HepG2 (cell line): ENCODE results near the gene IQCH. TPM values are rescaled to one million over a fixed set of nuclear protein-coding genes. Genes with fewer than 3 reads are reported as not detected.

Experiments
- ATAC-seq: fragments of 200-7000 bp; cut with Tn5 transposase; 3 replicates; pipeline ENCODE4 v1.9.1; 2020; ENCODE audit warnings: mild to moderate bottlenecking, moderate library complexity
- BruUV-seq: library from RNA; stranded (reverse); fragments of 400-500 nt; replicated peaks from 2 replicates; lab custom pipeline; 2021; lab: Mats Ljungman, UMichigan
- CTCF ChIA-PET: fragments of 300-600 bp; formaldehyde crosslinking; extraction: SDS; loops from one replicate; lab custom pipeline; 2021; ENCODE audit warnings: low total read pairs, inconsistent platforms, low intra/inter-chr PET ratio; lab: Yijun Ruan, JAX
- POLR2A ChIA-PET: fragments of 350-600 bp; sonication (Branson Sonifier 250); formaldehyde crosslinking; loops from one replicate; lab custom pipeline; 2020; ENCODE audit warnings: antibody characterized with exemption, inconsistent platforms; lab: Yijun Ruan, JAX
- DNase-seq: peaks from one replicate; pipeline ENCODE4 v3.0.0-alpha.2; 2015; ENCODE audit warnings: low spot score
- FAIRE-seq: peaks from 3 replicates; lab custom pipeline; 2011; peaks lifted over from hg19 to GRCh38; lab: Jason Lieb, UNC
- H2AFZ ChIP-seq: one replicate; pipeline ENCODE4 v1.6.1; 2011; ENCODE audit warnings: low read length, inconsistent platforms
- H3K27ac ChIP-seq: fragments of 300-600 bp; 3 replicates; pipeline ENCODE4 v1.8.0; 2011; ENCODE audit warnings: mixed run types, mild to moderate bottlenecking, mixed read lengths, low read length, inconsistent platforms; ENCODE audit not compliant: insufficient read depth; ENCODE audit errors: extremely low read length
- H3K27me3 ChIP-seq, 2 experiments: fragments of 200-600 bp in 1 of 2; 2 replicates in 1 of 2; 3 replicates in 1 of 2; pipeline versions ENCODE4 v1.6.0 to v1.8.0; 2011; ENCODE audit warnings: low read length in 2 of 2, mild to moderate bottlenecking in 2 of 2, moderate library complexity in 2 of 2, inconsistent platforms in 1 of 2; ENCODE audit not compliant: insufficient read depth in 2 of 2, control insufficient read depth in 1 of 2
- H3K36me3 ChIP-seq, 2 experiments: fragments of 200-600 bp in 1 of 2; replicated peaks in 1 of 2; 2 replicates in 1 of 2; 3 replicates in 1 of 2; pipeline versions ENCODE4 v1.5.1 to v1.8.0; 2011; ENCODE audit warnings: low read length in 2 of 2, inconsistent platforms in 1 of 2; ENCODE audit not compliant: insufficient read depth in 2 of 2, control insufficient read depth in 1 of 2
- H3K4me1 ChIP-seq: 2 replicates; pipeline ENCODE4 v1.5.1; 2012; ENCODE audit warnings: low read length, inconsistent platforms; ENCODE audit not compliant: insufficient read depth
- H3K4me2 ChIP-seq: 2 replicates; pipeline ENCODE4 v1.6.0; 2011; ENCODE audit warnings: low read depth, low read length, inconsistent platforms
- H3K4me3 ChIP-seq, 3 experiments: fragments of 200-600 bp in 1 of 3; sonication (generic), shearing (Covaris generic) in 1 of 3; replicated peaks in 1 of 3; 2 replicates each; pipeline ENCODE4 v1.5.1; 2011 to 2016; ENCODE audit warnings: low read length in 3 of 3, inconsistent platforms in 2 of 3, low read depth in 2 of 3, mild to moderate bottlenecking in 2 of 3, control low read depth in 1 of 3, mixed read lengths in 1 of 3; ENCODE audit not compliant: insufficient read depth in 1 of 3
- H3K79me2 ChIP-seq: one replicate; pipeline ENCODE4 v1.6.1; 2011; ENCODE audit warnings: low read length, inconsistent platforms; ENCODE audit not compliant: insufficient read depth
- H3K9ac ChIP-seq: 2 replicates; pipeline ENCODE4 v1.6.0; 2011; ENCODE audit warnings: mild to moderate bottlenecking, low read depth, low read length, inconsistent platforms; ENCODE audit not compliant: insufficient read depth
- H3K9me3 ChIP-seq: 2 replicates; pipeline ENCODE4 v1.5.1; 2012; ENCODE audit warnings: mild to moderate bottlenecking, low read length
- H4K20me1 ChIP-seq: 2 replicates; pipeline ENCODE4 v1.6.0; 2011; ENCODE audit warnings: inconsistent platforms, mild to moderate bottlenecking, low read length, moderate library complexity; ENCODE audit not compliant: insufficient read depth
- ATM ChIP-seq: fragments of 450-650 bp; IDR thresholded peaks from 2 replicates; pipeline ENCODE4 v1.7.1; 2017; ENCODE audit warnings: mild to moderate bottlenecking, borderline replicate concordance
- FOXA1 ChIP-seq, 2 experiments: fragments of 450-650 bp in 1 of 2; sonication (generic) in 1 of 2; formaldehyde crosslinking in 1 of 2; IDR thresholded peaks; 2 replicates each; pipeline versions ENCODE4 v1.4.0 to v1.6.1; 2016 to 2020; ENCODE audit warnings: missing genetic modification reagents in 1 of 2
- HDAC1 ChIP-seq: sonication (generic); formaldehyde crosslinking; IDR thresholded peaks from 2 replicates; pipeline ENCODE4 v1.5.1; 2020; ENCODE audit warnings: mild to moderate bottlenecking, missing genetic modification reagents
- NR2F2 ChIP-seq: IDR thresholded peaks from 2 replicates; pipeline ENCODE4 v1.6.1; 2012; ENCODE audit warnings: low read depth, inconsistent platforms, borderline replicate concordance
- PPARG ChIP-seq: conservative IDR thresholded peaks from 2 replicates; pipeline ENCODE4 v1.6.1; 2016; ENCODE audit warnings: missing biosample characterization, missing genetic modification reagents
- RARG ChIP-seq: sonication (generic); formaldehyde crosslinking; IDR thresholded peaks from 2 replicates; pipeline ENCODE4 v1.4.0; 2020; ENCODE audit warnings: low read depth, mild to moderate bottlenecking, missing genetic modification reagents
- TCF7 ChIP-seq: sonication (generic); IDR thresholded peaks from 2 replicates; pipeline ENCODE4 v1.6.1; 2016; ENCODE audit warnings: antibody characterized with exemption, low read depth
- ZNF33A ChIP-seq: sonication (generic); formaldehyde crosslinking; IDR thresholded peaks from 2 replicates; pipeline ENCODE4 v1.5.1; 2020; ENCODE audit warnings: missing genetic modification reagents, mild to moderate bottlenecking, moderate library complexity, borderline replicate concordance
- WGBS: methylation state at CpG from one replicate; pipeline ENCODE4 v1.1.6; 2017; ENCODE audit warnings: low lambda C conversion rate; 5-methylcytosine and 5-hydroxymethylcytosine counted together
- in situ Hi-C: cut with HindIII; loops from 2 replicates; pipeline ENCODE4 v1.10.0; 2017; ENCODE audit warnings: low pct_unique_long_range_greater_than_20kb; ENCODE audit not compliant: extremely low pct_ligation_motif_present
- intact Hi-C: fragments of 100-400 bp; cut with micrococcal nuclease; formaldehyde crosslinking; loops from one replicate; pipeline ENCODE4 v1.10.0; 2022; ENCODE audit not compliant: unreplicated experiment
- polyA plus RNA-seq, 8 experiments: library from polyadenylated mRNA; depleted of rRNA in 3 of 8; stranded (reverse) in 7 of 8; unstranded in 1 of 8; fragments of >200 nt; fragmentation: Illumina TruSeq in 4 of 8; extraction: Trizol in 4 of 8; gene quantifications; 2 replicates each; pipeline versions ENCODE4 v1.2.1 to v1.2.3, GENCODE V29; 2011 to 2016; ENCODE audit warnings: low read depth in 4 of 8, missing spikeins in 1 of 8, mixed read lengths in 1 of 8; ENCODE audit not compliant: insufficient read depth in 1 of 8
- total RNA-seq, 5 experiments: library from RNA; depleted of rRNA; stranded (reverse); fragments of >200 nt; fragmentation: Illumina TruSeq; extraction: Trizol; gene quantifications; 2 replicates each; pipeline ENCODE4 v1.2.3, GENCODE V29; 2016; ENCODE audit warnings: low read depth in 1 of 5
- TF ChIP-seq, protein P1 (sequence below): sonication (generic); formaldehyde crosslinking; IDR thresholded peaks from 2 replicates; pipeline ENCODE4 v1.4.0; 2020; ENCODE audit warnings: missing genetic modification reagents, mild to moderate bottlenecking, borderline replicate concordance
- TF ChIP-seq, protein P2 (sequence below): sonication (generic); formaldehyde crosslinking; conservative IDR thresholded peaks from 2 replicates; pipeline ENCODE4 v1.4.0; 2020; ENCODE audit warnings: mild to moderate bottlenecking, missing genetic modification reagents, moderate library complexity

IQCH gene
- total and polyA plus RNA-seq, 2 of the 13 experiments (the other 11 are each of a cell fraction or from before 2014, with no cell fraction given): 0.16 to 0.55 TPM

DNA sequence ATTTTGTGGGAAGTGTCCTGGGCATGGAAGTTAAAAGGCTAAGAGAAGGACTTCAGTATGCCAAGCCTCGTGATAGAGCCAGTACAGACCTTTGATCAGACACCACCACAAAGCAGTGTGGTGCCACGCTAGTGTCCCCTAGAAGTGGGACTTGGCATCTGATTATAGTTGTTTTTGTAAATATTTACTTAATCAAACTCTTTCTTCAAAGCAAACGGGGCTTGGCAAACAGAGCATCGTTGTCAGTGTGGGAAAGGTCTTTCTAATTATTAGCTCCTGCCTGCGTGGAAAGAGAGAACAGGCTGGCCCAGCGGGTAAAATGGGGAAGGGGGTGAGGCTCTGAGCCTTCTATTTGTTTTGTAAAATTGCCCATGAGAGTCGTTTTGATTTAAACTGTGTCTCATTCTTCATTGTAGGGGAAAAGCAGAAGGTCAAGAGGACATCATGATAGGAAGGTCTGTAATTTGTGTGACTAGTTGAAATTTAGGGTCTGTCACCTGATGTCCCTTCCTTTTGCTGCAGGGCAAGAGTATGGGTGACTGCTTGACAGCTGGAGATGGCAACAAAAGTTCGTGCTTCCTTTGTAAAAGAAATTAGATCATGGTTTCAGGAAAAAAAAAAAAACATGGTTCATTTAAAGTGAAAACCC lies 105.0 kb downstream of the IQCH start:
- Histone ChIP-seq H3K36me3 (no peaks in the 10 kb centered on the region), H3K79me2 (no peaks in the 10 kb centered on the region), H3K4me3 (no peak overlapping the region), H3K9me3 (no peaks in the 10 kb centered on the region), H2AFZ (no peak overlapping the region), H4K20me1 (no peaks in the 10 kb centered on the region), H3K27ac (no peak overlapping the region), H3K27me3 (no peaks in the 10 kb centered on the region), H3K4me1 (peaks cover 21% of the 10 kb centered on the region), H3K9ac (no peak overlapping the region), H3K4me2 (peak overlapping the region; percentile 55)
- POLR2A ChIA-PET: no interaction called here
- peak; percentile 22 for DNase-seq
- ATAC-seq: peak; percentile 50
- under 1% methylated on average over 8 of the region's 8 CpGs for WGBS
- in situ Hi-C loops (no loop called here), intact Hi-C loops (no loop called here)
- no peak for FAIRE-seq
- no TSS peak for BruUV-seq
- no peak for TF ChIP-seq ATM
- TF ChIP-seq TCF7: peak; percentile 17; the same call in 1 of the 2 replicates
- 0 out of 2 replicates have a peak, but pooled peaks have one; percentile 22 for TF ChIP-seq PPARG
- CTCF ChIA-PET: no interaction called here

DNA sequence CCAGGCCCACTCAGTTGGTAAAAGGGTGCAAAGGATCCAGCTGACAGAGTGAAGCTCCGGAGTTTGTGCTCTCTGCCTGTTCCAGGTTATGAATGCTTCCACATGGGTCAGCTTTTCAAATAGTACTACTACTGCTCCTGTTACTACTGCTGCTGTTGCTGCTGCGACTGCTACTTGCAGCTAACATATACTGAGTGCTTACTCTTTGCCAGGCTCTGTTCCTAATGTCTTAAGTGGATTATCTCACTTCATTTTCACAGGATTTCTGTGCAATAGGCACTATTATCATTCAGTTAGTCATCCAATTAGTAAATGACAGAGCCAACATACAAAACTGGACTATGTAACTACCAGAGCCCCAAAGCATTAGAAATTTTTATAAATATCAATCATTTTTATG lies 106.5 kb downstream of the IQCH start:
- 42% methylated on average over 2 of the region's 2 CpGs for WGBS
- H4K20me1 ChIP-seq: no peaks in the 10 kb centered on the region
- DNase-seq (no peak), FAIRE-seq (no peak), ATAC-seq (no peak)
- no peak overlapping the region for H3K4me3 ChIP-seq
- H3K4me1 ChIP-seq: peaks cover 21% of the 10 kb centered on the region
- in situ Hi-C loops: no loop called here
- H3K79me2 ChIP-seq: no peaks in the 10 kb centered on the region
- no peak overlapping the region for H2AFZ ChIP-seq
- no TSS peak for BruUV-seq
- intact Hi-C loops: no loop called here
- H3K36me3 ChIP-seq: no peaks in the 10 kb centered on the region
- CTCF ChIA-PET: no interaction called here
- no peaks in the 10 kb centered on the region for H3K27me3 ChIP-seq
- H3K27ac ChIP-seq: no peak overlapping the region
- H3K4me2 ChIP-seq: no peak overlapping the region
- no peaks in the 10 kb centered on the region for H3K9me3 ChIP-seq
- no peak overlapping the region for H3K9ac ChIP-seq
- POLR2A ChIA-PET: no interaction called here
- TF ChIP-seq HDAC1 (CRISPR knock-in tag): no peak
- TF ChIP-seq RARG (CRISPR knock-in tag): no peak
- TF ChIP-seq NR2F2: no peak
- TF ChIP-seq, protein P1, sequence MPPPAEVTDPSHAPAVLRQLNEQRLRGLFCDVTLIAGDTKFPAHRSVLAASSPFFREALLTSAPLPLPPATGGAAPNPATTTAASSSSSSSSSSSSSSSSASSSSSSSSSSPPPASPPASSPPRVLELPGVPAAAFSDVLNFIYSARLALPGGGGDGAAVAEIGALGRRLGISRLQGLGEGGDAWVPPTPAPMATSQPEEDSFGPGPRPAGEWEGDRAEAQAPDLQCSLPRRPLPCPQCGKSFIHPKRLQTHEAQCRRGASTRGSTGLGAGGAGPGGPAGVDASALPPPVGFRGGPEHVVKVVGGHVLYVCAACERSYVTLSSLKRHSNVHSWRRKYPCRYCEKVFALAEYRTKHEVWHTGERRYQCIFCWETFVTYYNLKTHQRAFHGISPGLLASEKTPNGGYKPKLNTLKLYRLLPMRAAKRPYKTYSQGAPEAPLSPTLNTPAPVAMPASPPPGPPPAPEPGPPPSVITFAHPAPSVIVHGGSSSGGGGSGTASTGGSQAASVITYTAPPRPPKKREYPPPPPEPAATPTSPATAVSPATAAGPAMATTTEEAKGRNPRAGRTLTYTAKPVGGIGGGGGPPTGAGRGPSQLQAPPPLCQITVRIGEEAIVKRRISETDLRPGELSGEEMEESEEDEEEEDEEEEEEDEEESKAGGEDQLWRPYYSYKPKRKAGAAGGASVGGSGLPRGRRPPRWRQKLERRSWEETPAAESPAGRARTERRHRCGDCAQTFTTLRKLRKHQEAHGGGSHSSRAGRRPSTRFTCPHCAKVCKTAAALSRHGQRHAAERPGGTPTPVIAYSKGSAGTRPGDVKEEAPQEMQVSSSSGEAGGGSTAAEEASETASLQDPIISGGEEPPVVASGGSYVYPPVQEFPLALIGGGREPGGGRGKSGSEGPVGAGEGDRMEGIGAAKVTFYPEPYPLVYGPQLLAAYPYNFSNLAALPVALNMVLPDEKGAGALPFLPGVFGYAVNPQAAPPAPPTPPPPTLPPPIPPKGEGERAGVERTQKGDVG (CRISPR knock-in tag): no peak
- TF ChIP-seq FOXA1 (IDR thresholded peaks at IDR 0.05): no peak
- TF ChIP-seq FOXA1 (CRISPR knock-in tag; IDR thresholded peaks at IDR 0.05): no peak
- TF ChIP-seq ZNF33A (CRISPR knock-in tag): no peak
- TF ChIP-seq, protein P2, sequence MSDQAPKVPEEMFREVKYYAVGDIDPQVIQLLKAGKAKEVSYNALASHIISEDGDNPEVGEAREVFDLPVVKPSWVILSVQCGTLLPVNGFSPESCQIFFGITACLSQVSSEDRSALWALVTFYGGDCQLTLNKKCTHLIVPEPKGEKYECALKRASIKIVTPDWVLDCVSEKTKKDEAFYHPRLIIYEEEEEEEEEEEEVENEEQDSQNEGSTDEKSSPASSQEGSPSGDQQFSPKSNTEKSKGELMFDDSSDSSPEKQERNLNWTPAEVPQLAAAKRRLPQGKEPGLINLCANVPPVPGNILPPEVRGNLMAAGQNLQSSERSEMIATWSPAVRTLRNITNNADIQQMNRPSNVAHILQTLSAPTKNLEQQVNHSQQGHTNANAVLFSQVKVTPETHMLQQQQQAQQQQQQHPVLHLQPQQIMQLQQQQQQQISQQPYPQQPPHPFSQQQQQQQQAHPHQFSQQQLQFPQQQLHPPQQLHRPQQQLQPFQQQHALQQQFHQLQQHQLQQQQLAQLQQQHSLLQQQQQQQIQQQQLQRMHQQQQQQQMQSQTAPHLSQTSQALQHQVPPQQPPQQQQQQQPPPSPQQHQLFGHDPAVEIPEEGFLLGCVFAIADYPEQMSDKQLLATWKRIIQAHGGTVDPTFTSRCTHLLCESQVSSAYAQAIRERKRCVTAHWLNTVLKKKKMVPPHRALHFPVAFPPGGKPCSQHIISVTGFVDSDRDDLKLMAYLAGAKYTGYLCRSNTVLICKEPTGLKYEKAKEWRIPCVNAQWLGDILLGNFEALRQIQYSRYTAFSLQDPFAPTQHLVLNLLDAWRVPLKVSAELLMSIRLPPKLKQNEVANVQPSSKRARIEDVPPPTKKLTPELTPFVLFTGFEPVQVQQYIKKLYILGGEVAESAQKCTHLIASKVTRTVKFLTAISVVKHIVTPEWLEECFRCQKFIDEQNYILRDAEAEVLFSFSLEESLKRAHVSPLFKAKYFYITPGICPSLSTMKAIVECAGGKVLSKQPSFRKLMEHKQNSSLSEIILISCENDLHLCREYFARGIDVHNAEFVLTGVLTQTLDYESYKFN (CRISPR knock-in tag): no peak
